Fibroblast of lung (primary cell): ENCODE measurements around the gene CKLF. TPM values are rescaled to one million over a fixed set of nuclear protein-coding genes. Genes with fewer than 3 reads are reported as not detected.

ENCODE experiments used
- DNase-seq, 2 donors: peaks; one replicate each; pipeline versions ENCODE4 v3.0.0 to v3.0.0-alpha.2; 2010; ENCODE audit warnings: low read depth in 2 of 2
- H2AFZ ChIP-seq: 2 replicates; pipeline ENCODE4 v1.5.1; 2012; ENCODE audit warnings: low read length, control low read depth, inconsistent platforms
- H3K27ac ChIP-seq: 2 replicates; pipeline ENCODE4 v1.5.1; 2011; ENCODE audit warnings: low read length, control low read depth; ENCODE audit not compliant: insufficient read depth
- H3K27me3 ChIP-seq: 2 replicates; pipeline ENCODE4 v1.5.1; 2011; ENCODE audit warnings: mild to moderate bottlenecking, low read length; ENCODE audit not compliant: control insufficient read depth, insufficient read depth
- H3K36me3 ChIP-seq: 2 replicates; pipeline ENCODE4 v1.5.1; 2011; ENCODE audit warnings: low read length; ENCODE audit not compliant: control insufficient read depth, insufficient read depth
- H3K4me1 ChIP-seq: 2 replicates; pipeline ENCODE4 v1.5.1; 2011; ENCODE audit warnings: low read length; ENCODE audit not compliant: control insufficient read depth, insufficient read depth; ENCODE audit errors: extremely low read depth
- H3K4me2 ChIP-seq: 2 replicates; pipeline ENCODE4 v1.5.1; 2011; ENCODE audit warnings: low read length, control low read depth; ENCODE audit not compliant: insufficient read depth; ENCODE audit errors: extremely low read depth
- H3K4me3 ChIP-seq, 4 experiments: fragments of 200-600 bp in 1 of 4; sonication (generic) in 1 of 4; replicated peaks in 1 of 4; 2 replicates each; pipeline ENCODE4 v1.5.1; 2011 to 2016; ENCODE audit warnings: low read length in 4 of 4, low read depth in 3 of 4, mild to moderate bottlenecking in 3 of 4, control low read depth in 2 of 4, inconsistent platforms in 1 of 4, mixed read lengths in 1 of 4; ENCODE audit not compliant: insufficient read depth in 1 of 4; ENCODE audit errors: control extremely low read depth in 1 of 4
- H3K79me2 ChIP-seq: 2 replicates; pipeline ENCODE4 v1.5.1; 2012; ENCODE audit warnings: mild to moderate bottlenecking, low read length, inconsistent platforms; ENCODE audit not compliant: control insufficient read depth, insufficient read depth
- H3K9ac ChIP-seq: 2 replicates; pipeline ENCODE4 v1.5.1; 2011; ENCODE audit warnings: mild to moderate bottlenecking, low read length, control low read depth; ENCODE audit not compliant: insufficient read depth
- H3K9me3 ChIP-seq: 2 replicates; pipeline ENCODE4 v1.5.1; 2012; ENCODE audit warnings: low read depth, low read length; ENCODE audit not compliant: control insufficient read depth, insufficient read depth
- H4K20me1 ChIP-seq: 2 replicates; pipeline ENCODE4 v1.5.1; 2011; ENCODE audit warnings: low read length; ENCODE audit not compliant: control insufficient read depth, insufficient read depth; ENCODE audit errors: extremely low read depth
- EZH2 ChIP-seq: IDR thresholded peaks from 2 replicates; pipeline ENCODE4 v1.5.1; 2012; ENCODE audit warnings: low read length, control low read depth, mild to moderate bottlenecking; ENCODE audit errors: missing control alignments
- polyA plus RNA-seq, 2 donors: library from polyadenylated mRNA; depleted of rRNA in 1 of 2; stranded (reverse) in 1 of 2; unstranded in 1 of 2; fragments of >200 nt; gene quantifications; 2 replicates each; pipeline ENCODE4 v1.2.1, GENCODE V29; 2011 to 2012; ENCODE audit warnings: missing spikeins in 1 of 2
- total RNA-seq: library from RNA; depleted of rRNA; stranded (reverse); fragments of >200 nt; gene quantifications from 2 replicates; pipeline ENCODE4 v1.2.1, GENCODE V29; 2014
- TF ChIP-seq, protein P1 (sequence below), 2 donors: IDR thresholded peaks in 1 of 2; conservative IDR thresholded peaks in 1 of 2; 1 replicate in 1 of 2; 2 replicates in 1 of 2; pipeline ENCODE4 v1.5.1; 2011 to 2012; ENCODE audit warnings: low read length in 2 of 2, control low read depth in 1 of 2, inconsistent platforms in 1 of 2, low read depth in 1 of 2, mild to moderate bottlenecking in 1 of 2

The CKLF gene
- total and polyA plus RNA-seq, 2 donors (not counting 1 experiment from before 2014, with no cell fraction given) = 41.9 to 70.9 TPM

- H4K20me1 ChIP-seq = no peaks in the 10 kb centered on the region
- no peak for TF ChIP-seq EZH2
- TF ChIP-seq, protein P1, sequence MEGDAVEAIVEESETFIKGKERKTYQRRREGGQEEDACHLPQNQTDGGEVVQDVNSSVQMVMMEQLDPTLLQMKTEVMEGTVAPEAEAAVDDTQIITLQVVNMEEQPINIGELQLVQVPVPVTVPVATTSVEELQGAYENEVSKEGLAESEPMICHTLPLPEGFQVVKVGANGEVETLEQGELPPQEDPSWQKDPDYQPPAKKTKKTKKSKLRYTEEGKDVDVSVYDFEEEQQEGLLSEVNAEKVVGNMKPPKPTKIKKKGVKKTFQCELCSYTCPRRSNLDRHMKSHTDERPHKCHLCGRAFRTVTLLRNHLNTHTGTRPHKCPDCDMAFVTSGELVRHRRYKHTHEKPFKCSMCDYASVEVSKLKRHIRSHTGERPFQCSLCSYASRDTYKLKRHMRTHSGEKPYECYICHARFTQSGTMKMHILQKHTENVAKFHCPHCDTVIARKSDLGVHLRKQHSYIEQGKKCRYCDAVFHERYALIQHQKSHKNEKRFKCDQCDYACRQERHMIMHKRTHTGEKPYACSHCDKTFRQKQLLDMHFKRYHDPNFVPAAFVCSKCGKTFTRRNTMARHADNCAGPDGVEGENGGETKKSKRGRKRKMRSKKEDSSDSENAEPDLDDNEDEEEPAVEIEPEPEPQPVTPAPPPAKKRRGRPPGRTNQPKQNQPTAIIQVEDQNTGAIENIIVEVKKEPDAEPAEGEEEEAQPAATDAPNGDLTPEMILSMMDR (conservative IDR thresholded peaks at IDR 0.05 in 1 of 2, IDR thresholded peaks at IDR 0.05 in 1 of 2; ENCODE audit: low read depth in 1 of 2, low read length in 2 of 2) = no peak
- no peak overlapping the region for H3K27ac ChIP-seq
- DNase-seq = no peak
- no peaks in the 10 kb centered on the region for H3K36me3 ChIP-seq
- no peaks in the 10 kb centered on the region for H3K79me2 ChIP-seq
- H3K4me1 ChIP-seq = no peaks in the 10 kb centered on the region
- no peaks in the 10 kb centered on the region for H3K9me3 ChIP-seq
- H3K4me3 ChIP-seq = no peak overlapping the region
- no peak overlapping the region for H3K9ac ChIP-seq
- H3K4me2 ChIP-seq = no peak overlapping the region
- H3K27me3 ChIP-seq = peaks cover 9% of the 10 kb centered on the region
- no peak overlapping the region for H2AFZ ChIP-seq
Measured at GRCh38 chr16:66596986-66597848, 44.8 kb downstream of the CKLF start.

GRCh38 chr16:66598111-66598510 is 45.7 kb downstream of the CKLF start:
- DNase-seq = no peak
- H3K79me2 ChIP-seq = no peaks in the 10 kb centered on the region
- H3K27me3 ChIP-seq = peaks cover 9% of the 10 kb centered on the region
- no peaks in the 10 kb centered on the region for H4K20me1 ChIP-seq
- H3K4me3 ChIP-seq = no peak overlapping the region
- H2AFZ ChIP-seq = no peak overlapping the region
- no peaks in the 10 kb centered on the region for H3K4me1 ChIP-seq
- no peaks in the 10 kb centered on the region for H3K9me3 ChIP-seq
- H3K4me2 ChIP-seq = no peak overlapping the region
- no peaks in the 10 kb centered on the region for H3K36me3 ChIP-seq
- no peak overlapping the region for H3K9ac ChIP-seq
- no peak overlapping the region for H3K27ac ChIP-seq
- TF ChIP-seq, protein P1 (conservative IDR thresholded peaks at IDR 0.05 in 1 of 2, IDR thresholded peaks at IDR 0.05 in 1 of 2; ENCODE audit: low read depth in 1 of 2, low read length in 2 of 2) = no peak
- TF ChIP-seq EZH2 = no peak

DNA sequence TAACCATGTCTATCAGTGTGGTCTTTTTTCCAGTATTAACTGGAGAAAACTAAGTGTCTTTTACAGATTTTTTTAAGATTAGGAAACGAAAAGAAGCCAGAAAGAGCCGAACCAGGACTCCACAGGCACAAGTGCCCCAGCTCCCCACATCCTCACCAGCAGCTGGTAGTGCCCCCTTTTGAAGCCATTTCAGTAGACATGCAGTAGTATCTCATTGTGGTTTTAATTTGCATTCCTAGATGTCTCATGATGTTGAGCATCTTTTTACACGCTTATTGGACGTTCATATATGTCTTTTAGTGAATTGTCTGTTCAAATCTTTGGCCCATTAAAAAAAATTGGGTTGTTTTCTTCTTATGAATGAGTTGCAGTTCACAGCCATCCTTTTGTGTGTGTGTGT is 47.4 kb downstream of the CKLF start:
- peaks cover 9% of the 10 kb centered on the region for H3K27me3 ChIP-seq
- no peaks in the 10 kb centered on the region for H3K36me3 ChIP-seq
- no peaks in the 10 kb centered on the region for H3K79me2 ChIP-seq
- no peaks in the 10 kb centered on the region for H3K9me3 ChIP-seq
- no peak overlapping the region for H3K27ac ChIP-seq
- peaks cover 5% of the 10 kb centered on the region for H3K4me1 ChIP-seq
- H3K4me3 ChIP-seq = no peak overlapping the region
- no peak overlapping the region for H3K4me2 ChIP-seq
- no peak overlapping the region for H3K9ac ChIP-seq
- no peak for DNase-seq
- TF ChIP-seq, protein P1 (conservative IDR thresholded peaks at IDR 0.05 in 1 of 2, IDR thresholded peaks at IDR 0.05 in 1 of 2; ENCODE audit: low read depth in 1 of 2, low read length in 2 of 2) = no peak
- TF ChIP-seq EZH2 = no peak
- H4K20me1 ChIP-seq = no peaks in the 10 kb centered on the region
- H2AFZ ChIP-seq = no peak overlapping the region
